22Rv1 (cell line): Measurements from ENCODE around the gene NOC3L.

Experiments used
- ZFX ChIP-seq: fragments of 450-650 bp; IDR thresholded peaks from 2 replicates; pipeline ENCODE4 v1.6.1; 2017; ENCODE audit warnings: antibody characterized with exemption, borderline replicate concordance
- TF ChIP-seq, protein P1 (sequence below): fragments of 450-650 bp; IDR thresholded peaks from 2 replicates; pipeline ENCODE4 v1.5.1; 2017; ENCODE audit warnings: mild to moderate bottlenecking

DNA sequence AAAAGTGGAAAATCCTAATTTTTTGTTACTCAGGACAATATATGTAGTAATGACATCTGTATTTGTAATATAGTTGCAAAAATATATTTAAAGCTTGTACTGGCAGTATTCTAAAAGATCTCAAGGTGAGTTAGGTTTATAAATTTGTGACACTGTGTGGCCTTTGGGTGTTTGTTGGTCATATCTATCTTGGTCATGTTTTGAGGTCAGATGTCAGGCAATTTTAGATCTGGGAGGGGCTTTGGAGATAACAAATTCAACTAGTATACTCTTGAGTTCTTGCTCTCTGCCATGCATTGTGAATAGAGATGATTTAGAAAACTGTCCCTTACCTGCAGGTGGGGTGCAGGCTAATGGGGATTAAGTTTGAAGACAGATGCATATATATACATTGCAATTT is 42.7 kb upstream of the NOC3L start:
- TF ChIP-seq, protein P1, sequence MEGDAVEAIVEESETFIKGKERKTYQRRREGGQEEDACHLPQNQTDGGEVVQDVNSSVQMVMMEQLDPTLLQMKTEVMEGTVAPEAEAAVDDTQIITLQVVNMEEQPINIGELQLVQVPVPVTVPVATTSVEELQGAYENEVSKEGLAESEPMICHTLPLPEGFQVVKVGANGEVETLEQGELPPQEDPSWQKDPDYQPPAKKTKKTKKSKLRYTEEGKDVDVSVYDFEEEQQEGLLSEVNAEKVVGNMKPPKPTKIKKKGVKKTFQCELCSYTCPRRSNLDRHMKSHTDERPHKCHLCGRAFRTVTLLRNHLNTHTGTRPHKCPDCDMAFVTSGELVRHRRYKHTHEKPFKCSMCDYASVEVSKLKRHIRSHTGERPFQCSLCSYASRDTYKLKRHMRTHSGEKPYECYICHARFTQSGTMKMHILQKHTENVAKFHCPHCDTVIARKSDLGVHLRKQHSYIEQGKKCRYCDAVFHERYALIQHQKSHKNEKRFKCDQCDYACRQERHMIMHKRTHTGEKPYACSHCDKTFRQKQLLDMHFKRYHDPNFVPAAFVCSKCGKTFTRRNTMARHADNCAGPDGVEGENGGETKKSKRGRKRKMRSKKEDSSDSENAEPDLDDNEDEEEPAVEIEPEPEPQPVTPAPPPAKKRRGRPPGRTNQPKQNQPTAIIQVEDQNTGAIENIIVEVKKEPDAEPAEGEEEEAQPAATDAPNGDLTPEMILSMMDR, result no peak
- no peak for TF ChIP-seq ZFX
